NCI-H2029 treated with DMSO at 0.1 percent for 48 hours (cell line): Measurements from ENCODE around the gene RAMACL.
"Not testable (repeated sequence)": the region's sequence is repeated elsewhere in the genome, so short reads cannot be mapped to it uniquely, and the experiment has no call there.

Experiments used
- DNase-seq: peaks from one replicate; lab custom pipeline; 2025; lab: John Stamatoyannopoulos, UW

RAMACL gene

DNA sequence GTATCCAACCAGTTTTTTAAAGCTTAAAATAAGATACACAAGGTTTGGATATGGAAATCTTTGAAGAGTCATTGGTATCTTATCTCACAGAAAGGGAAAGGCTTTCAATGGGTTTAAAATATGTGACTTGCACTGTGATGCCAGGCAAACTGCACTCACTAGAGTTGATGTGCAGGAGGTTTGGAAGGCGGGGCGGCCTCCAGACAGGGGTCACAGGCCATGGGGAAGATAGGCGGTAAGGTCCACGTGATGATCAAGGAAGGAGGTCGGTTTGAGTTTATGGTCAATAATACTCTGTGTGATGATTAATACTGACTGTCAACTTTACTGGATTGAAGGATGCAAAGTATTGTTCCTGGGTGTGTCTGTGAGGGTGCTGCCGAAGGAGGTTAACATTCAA, 9.5 kb upstream of the RAMACL start:
- DNase-seq: no peak

DNA sequence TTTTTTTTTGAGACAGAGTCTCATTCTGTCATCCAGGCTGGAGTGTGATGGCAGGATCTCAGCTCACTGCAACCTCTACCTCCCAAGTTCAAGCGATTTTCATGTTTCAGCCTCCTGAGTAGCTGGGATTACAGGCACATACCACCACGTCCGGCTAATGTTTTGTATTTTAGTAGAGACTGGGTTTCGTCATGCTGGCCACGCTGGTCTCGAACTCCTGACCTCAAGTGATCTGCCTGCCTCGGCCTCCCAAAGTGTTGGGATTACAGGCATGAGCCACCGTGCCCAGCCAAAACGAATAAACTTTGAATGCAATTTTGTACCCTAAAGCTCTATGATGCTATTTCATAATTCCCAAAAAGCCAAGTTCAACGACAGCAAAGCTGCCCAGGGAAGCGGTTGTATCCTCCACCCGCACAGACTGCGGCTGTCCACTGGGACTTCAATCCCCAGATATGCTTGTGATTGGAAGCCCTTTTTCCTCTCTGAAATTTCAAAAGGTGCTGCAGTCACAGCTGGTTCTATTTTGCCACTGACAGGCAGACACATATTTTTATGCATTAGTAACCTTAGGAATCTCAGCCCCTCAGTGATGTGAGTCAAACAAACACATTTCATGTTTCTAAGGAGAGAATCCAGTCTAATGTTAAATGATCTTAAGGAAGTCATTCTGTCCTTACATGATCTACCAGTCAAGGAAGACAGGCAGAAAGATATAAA, 8.7 kb upstream of the RAMACL start:
- DNase-seq: no peak

DNA sequence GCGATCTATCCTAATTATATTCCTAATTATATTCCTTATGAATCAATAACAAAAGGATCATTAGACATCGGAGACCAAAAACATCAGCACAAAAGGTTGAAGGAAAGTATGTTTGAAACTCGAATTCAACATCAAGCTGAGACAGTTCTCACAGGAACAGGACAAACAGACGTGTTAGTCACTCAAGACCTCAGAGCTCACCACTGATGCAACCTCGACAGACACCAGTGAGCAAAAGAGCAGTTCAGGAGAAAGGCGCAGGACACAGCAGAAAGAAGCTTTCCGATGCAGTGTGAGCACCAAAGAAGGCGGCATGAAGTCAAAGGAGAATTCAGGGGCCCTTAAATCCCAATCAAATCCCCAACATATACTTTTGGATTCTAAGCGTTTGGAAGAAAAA, 6.3 kb upstream of the RAMACL start:
- DNase-seq: no peak

DNA sequence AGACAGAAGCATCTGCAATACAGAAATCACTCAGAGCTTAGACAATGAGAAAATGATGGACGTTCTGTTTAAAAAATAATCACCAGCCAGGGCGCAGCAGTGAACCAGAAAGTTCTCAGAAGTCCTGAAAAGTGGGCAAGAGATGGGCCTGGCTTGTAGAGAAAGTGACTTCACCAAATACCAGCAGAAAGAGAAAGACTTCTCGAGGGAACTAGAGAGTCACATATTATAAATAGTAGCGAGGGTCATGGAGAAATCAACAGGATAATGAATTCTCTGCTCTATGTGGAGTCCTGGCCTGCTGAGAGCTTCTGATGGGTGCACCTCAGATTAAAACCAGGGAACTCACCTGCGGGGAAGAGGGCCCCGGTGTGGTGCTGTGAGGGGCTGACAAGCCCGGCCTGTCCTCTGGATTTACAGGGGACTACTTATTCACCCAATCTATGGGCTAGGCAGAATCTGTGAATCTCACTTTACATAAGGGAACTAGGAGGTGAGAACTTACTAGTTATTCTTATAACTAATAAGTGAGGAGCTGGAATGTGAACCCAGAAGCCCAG, 5.6 kb upstream of the RAMACL start:
- no peak for DNase-seq

- no peak for DNase-seq
These were observed 4.5 kb upstream of the RAMACL start for GRCh38 chr6:166591026-166591425.

GRCh38 chr6:166589786-166590574, 3.5 kb upstream of the RAMACL start:
- no peak for DNase-seq

GRCh38 chr6:166589337-166589731, 2.9 kb upstream of the RAMACL start:
- no peak for DNase-seq

DNA sequence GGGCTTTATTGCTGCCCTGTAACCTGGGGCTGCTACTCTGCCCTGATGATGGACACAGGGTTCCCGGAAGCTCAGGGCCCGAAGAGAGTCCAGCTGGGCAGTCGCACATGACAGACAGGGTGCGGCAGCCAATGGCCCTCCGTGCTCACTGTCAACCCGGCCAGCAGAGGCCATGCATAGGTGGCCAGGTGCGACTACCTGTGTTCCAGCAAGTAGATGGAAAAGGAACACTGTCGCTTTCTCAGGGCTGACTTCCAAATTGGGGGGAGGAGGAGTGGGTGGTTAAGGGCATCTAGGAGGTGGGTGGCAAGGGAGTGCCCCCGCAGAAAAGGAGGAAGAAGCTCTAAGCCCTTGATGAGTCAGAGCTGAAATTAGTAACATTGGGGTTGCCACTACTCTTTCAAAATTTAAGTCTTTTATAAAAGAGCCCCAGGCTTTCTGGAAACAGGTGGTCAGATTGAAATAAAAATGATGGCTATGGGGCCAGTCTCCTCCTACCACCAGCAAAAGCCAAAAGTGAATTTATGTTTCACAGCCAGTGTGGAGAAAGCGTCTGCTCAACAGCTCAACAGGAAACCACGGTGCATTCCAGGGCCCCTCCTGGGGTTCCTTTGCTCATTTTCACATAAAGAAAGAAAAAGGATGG, 2.3 kb upstream of the RAMACL start:
- no peak for DNase-seq

- DNase-seq: no peak
These were observed 1.3 kb upstream of the RAMACL start for GRCh38 chr6:166587631-166588413.

DNA sequence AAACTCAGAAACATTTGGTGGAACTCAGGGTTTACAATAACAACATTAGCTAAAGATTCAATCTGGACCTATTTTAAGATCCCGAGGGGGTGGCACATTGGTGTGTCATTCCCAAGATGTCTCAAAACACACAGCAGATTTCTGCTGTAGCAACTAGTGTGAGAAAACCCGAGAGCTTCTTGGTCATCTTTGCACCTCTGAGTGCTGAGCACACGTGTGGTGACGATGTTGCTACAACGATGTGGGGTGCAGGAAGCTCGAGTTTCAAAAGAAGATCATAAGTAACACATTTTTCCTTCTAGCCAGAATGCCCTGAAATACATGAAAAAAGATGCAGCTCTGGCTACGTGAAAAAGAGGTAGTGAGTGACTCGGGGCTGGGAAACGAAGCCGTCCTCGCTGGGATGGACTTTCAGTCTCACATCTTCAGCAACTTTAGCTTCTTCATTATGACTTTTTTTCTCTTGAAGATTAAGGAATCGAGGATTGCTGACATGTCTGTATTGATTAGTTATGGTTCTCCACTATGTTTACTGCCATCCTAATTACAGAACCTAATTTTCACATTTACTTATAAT, 1.5 kb downstream of the RAMACL start:
- DNase-seq: no peak

DNA sequence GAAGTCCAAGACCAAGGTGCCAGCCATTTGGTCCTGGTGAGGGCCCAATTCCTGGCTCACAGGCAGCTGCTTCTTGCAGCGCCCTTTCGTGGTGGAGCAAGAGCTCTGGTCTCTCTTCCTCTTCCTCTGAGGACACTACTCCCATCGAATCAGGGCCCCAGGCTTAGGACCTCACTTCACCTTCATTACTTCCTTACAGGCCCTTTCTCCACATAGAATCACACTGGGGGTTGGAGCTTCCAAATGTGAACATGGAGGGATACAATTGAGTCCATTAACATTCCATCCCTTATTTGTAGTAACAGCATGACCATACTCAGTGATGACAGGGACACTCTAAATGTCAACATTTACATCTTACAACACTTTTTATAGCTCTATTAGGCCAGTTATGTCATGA, 2.3 kb downstream of the RAMACL start:
- no peak for DNase-seq

GRCh38 chr6:166583230-166583965, 3.1 kb downstream of the RAMACL start:
- DNase-seq: no peak

DNA sequence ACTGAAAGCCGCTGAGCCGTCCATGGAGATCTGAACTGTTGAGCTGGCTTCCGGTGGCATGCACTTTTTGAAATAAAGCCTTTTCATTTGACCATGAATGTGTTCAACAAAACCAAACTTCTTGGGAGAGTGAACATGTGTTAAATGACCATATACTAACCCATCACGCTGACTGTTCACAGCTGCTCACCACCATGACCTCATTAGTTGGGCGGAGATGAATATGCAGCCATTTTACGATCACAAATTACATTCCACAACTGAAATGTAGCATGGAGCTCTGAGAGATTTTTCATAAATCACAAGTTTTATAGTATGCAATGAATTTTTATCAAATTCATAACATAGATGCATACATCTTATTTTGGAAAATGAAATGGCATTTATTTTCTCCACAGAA, 4.2 kb downstream of the RAMACL start:
- DNase-seq: no peak

DNA sequence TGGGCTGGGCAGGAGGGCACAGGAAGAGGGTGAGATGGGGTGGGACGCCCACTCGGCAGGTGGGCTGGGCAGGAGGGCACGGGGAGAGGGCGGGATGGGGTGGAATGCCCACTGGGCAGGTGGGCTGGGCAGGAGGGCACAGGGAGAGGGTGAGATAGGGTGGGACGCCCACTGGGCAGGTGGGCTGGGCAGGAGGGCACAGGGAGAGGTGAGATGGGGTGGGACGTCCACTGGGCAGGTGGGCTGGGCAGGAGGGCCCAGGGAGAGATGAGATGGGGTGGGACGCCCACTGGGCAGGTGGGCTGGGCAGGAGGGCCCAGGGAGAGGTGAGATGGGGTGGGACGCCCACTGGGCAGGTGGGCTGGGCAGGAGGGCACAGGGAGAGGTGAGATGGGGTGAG, 4.7 kb downstream of the RAMACL start:
- not testable (repeated sequence) for DNase-seq

DNA sequence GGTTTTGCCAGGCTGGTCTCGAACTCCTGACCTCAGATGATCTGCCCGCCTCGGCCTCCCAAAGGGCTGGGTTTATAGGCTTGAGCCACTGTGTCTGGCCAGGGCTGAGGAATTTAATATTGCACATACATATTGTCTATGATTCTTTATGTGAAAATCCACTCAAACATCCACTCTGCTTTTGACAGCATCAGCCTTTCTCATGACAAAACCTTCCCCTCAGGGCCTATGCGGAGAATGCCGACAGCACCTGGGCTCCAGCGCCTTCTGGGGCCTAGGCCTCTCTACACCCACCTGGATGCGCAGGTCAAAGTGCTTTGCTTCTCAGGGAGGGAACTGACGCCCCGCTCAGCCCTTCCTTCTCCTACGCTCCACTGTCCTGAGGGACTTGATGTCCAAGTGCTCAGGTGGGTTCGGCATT, 5.4 kb downstream of the RAMACL start:
- no peak for DNase-seq

DNA sequence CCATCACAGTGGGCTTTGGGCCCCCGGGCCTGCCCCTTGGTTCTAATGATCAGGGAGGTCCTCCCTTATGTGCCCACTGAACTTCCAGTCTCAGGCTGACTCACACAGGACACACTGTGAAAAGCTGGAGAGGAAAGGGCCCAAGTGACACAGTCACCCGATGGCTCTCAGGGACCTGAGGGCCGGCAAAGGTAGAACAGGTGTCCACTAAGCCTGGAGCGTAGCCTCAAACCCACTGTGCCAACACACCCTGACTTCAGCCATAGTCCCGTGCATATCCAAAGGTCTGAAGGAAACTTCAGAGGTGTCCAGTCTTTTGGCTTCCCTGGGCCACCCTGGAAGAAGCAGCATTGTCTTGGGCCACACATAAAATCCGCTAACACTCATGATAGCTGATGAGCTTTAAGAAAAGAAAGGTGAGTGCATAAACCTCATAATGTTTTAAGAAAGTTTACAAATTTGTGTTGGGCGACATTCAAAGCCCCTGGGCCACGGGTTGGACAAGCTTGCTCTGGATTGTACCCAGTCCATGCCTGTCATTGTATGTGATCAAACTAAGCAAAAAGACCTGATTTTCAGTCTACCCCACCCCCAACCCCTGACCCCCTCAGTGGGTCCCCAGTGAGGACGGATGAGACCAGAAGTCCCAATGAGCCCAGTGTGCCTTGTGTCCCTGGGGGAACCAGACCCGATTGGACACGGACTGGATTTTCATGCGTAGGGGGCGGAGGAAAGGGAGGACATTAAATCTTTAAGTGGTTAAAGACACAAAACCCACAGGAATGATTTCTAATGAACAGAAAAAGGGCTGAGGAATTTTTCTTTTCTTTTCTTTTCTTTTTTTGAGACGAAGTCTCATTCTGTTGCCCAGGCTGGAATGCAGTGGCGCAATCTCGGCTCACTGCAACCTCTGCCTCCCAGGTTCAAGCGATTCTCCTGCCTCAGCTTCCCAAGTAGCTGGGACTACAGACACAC, 6.1 kb downstream of the RAMACL start:
- DNase-seq: no peak

DNA sequence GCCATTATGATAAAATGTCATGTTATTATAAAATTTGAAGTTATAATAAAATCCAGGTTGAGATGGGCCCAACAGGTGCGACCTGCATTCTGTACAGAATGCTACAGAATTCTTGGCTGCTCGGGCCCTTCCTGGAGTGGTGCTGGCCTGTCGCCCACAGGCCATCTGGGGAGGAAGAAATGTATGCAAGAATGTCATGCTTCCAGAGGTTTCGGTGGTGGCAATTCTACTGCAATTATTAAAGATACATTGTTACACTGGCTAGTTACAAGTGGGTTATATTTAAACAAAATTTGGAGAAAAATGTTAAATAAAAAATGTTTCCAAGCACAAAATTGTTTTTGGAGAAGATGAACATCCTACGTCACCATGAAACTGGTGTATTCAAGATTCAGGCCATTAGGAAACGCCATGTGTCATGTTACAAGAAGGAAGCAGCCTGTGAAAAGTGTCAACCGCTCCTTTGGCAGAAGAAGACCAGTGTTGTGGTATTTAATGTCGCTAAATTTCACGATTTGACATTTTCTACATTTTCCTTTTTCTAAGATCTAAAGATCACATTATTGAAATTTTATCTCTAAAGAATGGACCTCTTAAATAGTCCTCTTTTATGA, 7.1 kb downstream of the RAMACL start:
- no peak for DNase-seq

- DNase-seq: no peak
These were observed 7.8 kb downstream of the RAMACL start for GRCh38 chr6:166578536-166579236.

DNA sequence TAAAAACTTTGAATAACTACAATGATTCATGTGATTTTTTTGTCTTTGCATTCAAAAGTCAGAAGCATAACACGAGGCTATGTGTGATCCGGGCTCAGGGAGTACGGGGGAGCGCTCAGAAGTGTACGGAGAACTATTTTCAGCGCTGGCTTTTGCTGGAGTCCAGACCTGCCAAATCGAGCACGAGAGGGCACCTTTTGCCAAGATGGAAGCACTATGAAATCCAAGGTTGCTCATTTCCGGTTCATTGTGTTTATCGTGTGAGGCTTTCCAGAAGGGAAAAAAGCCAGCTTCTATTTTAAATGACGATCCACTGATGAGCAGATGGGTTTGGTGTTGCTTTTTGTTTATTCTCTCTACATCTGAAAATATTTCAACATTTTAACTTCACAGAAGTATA, 11.3 kb downstream of the RAMACL start:
- peak; percentile 5 for DNase-seq
